Mesothelial cell of epicardium (in vitro differentiated cells): Measurements from ENCODE around the gene NMT2. TPM values are rescaled to one million over a fixed set of nuclear protein-coding genes. Genes with fewer than 3 reads are reported as not detected.
A peak's percentile ranks its signal among the peaks of the same experiment; 100 is the strongest.

Source experiments
- DNase-seq, 2 experiments: peaks; one replicate each; pipeline ENCODE4 v3.0.0; 2021; ENCODE audit warnings: low spot score in 2 of 2; ENCODE audit not compliant: unreplicated experiment in 2 of 2
- H3K27ac Mint-ChIP-seq: 2 replicates; pipeline ENCODE4 v1.8.0; 2021; ENCODE audit warnings: mixed read lengths
- H3K27me3 Mint-ChIP-seq: 2 replicates; pipeline ENCODE4 v1.8.0; 2021; ENCODE audit warnings: low read depth, mixed read lengths
- H3K36me3 Mint-ChIP-seq: 2 replicates; pipeline ENCODE4 v1.8.0; 2021; ENCODE audit warnings: mixed read lengths
- H3K4me1 Mint-ChIP-seq: 2 replicates; pipeline ENCODE4 v1.8.0; 2021; ENCODE audit warnings: mixed read lengths
- H3K4me3 Mint-ChIP-seq: 2 replicates; pipeline ENCODE4 v1.8.0; 2021; ENCODE audit warnings: mild to moderate bottlenecking, moderate library complexity, mixed read lengths
- H3K9me3 Mint-ChIP-seq: 2 replicates; pipeline ENCODE4 v1.8.0; 2021; ENCODE audit warnings: mixed read lengths
- CTCF ChIP-seq: fragments of 200-600 bp; sonication (generic); IDR thresholded peaks from one replicate; pipeline ENCODE4 v1.5.0; 2021; ENCODE audit warnings: antibody characterized with exemption; ENCODE audit not compliant: unreplicated experiment
- total RNA-seq: library from RNA; stranded (reverse); gene quantifications from 3 replicates; pipeline ENCODE4 v1.2.1, GENCODE V29; 2021

The NMT2 gene
- total RNA-seq, 1 donor from 2014 or later = 21.9 TPM

- TF ChIP-seq CTCF = peak; percentile 43
- H3K4me3 Mint-ChIP-seq = peak overlapping the region; percentile 91
- peaks cover 39% of the 10 kb centered on the region for H3K4me1 Mint-ChIP-seq
- peak; percentile 45 to 78 for DNase-seq
- no peaks in the 10 kb centered on the region for H3K36me3 Mint-ChIP-seq
- H3K27me3 Mint-ChIP-seq = no peaks in the 10 kb centered on the region
- peak overlapping the region; percentile 91 for H3K27ac Mint-ChIP-seq
- no peaks in the 10 kb centered on the region for H3K9me3 Mint-ChIP-seq
Measured at GRCh38 chr10:15167411-15168290, 842 bp downstream of the NMT2 start.

GRCh38 chr10:15166325-15166724, 2.2 kb downstream of the NMT2 start:
- TF ChIP-seq CTCF = no peak
- H3K4me3 Mint-ChIP-seq = peak overlapping the region; percentile 91
- H3K27me3 Mint-ChIP-seq = no peaks in the 10 kb centered on the region
- DNase-seq = no peak
- peaks cover 36% of the 10 kb centered on the region for H3K4me1 Mint-ChIP-seq
- H3K9me3 Mint-ChIP-seq = no peaks in the 10 kb centered on the region
- H3K36me3 Mint-ChIP-seq = no peaks in the 10 kb centered on the region
- no peak overlapping the region for H3K27ac Mint-ChIP-seq

- no peak for DNase-seq
- H3K27me3 Mint-ChIP-seq = no peaks in the 10 kb centered on the region
- H3K4me3 Mint-ChIP-seq = no peak overlapping the region
- H3K27ac Mint-ChIP-seq = no peak overlapping the region
- no peak for TF ChIP-seq CTCF
- H3K9me3 Mint-ChIP-seq = no peaks in the 10 kb centered on the region
- peaks cover 16% of the 10 kb centered on the region for H3K4me1 Mint-ChIP-seq
- no peaks in the 10 kb centered on the region for H3K36me3 Mint-ChIP-seq
Measured at GRCh38 chr10:15163253-15163828, 5.2 kb downstream of the NMT2 start.

- Mint-ChIP-seq H3K27me3 (no peaks in the 10 kb centered on the region), H3K4me1 (peaks cover 8% of the 10 kb centered on the region), H3K9me3 (no peaks in the 10 kb centered on the region), H3K36me3 (no peaks in the 10 kb centered on the region), H3K4me3 (no peak overlapping the region), H3K27ac (no peak overlapping the region)
- no peak for TF ChIP-seq CTCF
- DNase-seq = no peak
Measured at GRCh38 chr10:15158972-15159371, 9.5 kb downstream of the NMT2 start.

GRCh38 chr10:15158448-15158847, 10.0 kb downstream of the NMT2 start:
- Mint-ChIP-seq H3K27ac (no peak overlapping the region), H3K4me3 (no peak overlapping the region), H3K36me3 (no peaks in the 10 kb centered on the region), H3K27me3 (no peaks in the 10 kb centered on the region), H3K4me1 (peaks cover 8% of the 10 kb centered on the region), H3K9me3 (no peaks in the 10 kb centered on the region)
- no peak for TF ChIP-seq CTCF
- no peak for DNase-seq
